K562 (cell line): Measurements from ENCODE around the gene TUT1. TPM values are rescaled to one million over a fixed set of nuclear protein-coding genes. Genes with fewer than 3 reads are reported as not detected.

Experiments used
- DMBX1 ChIP-seq: fragments of 250-450 bp; sonication (Bioruptor Pico); IDR thresholded peaks from 2 replicates; pipeline ENCODE4 v1.8.0; 2022; ENCODE audit warnings: inconsistent platforms, mild to moderate bottlenecking, moderate library complexity, borderline replicate concordance
- EZH2 ChIP-seq: IDR thresholded peaks from 2 replicates; pipeline ENCODE4 v1.6.1; 2012; ENCODE audit warnings: low read depth, mild to moderate bottlenecking, inconsistent platforms, low read length, borderline replicate concordance
- MAFK ChIP-seq: IDR thresholded peaks from 2 replicates; pipeline ENCODE4 v1.6.1; 2011; ENCODE audit warnings: low read length, improper control_type of control experiment
- MTA2 ChIP-seq: fragments of 450-650 bp; IDR thresholded peaks from 2 replicates; pipeline ENCODE4 v1.6.1; 2016; ENCODE audit warnings: low read depth
- MTA3 ChIP-seq: fragments of 450-650 bp; formaldehyde crosslinking; IDR thresholded peaks from 2 replicates; pipeline ENCODE4 v1.6.1; 2017; ENCODE audit warnings: mild to moderate bottlenecking, borderline replicate concordance
- MTF1 ChIP-seq: fragments of 250-450 bp; sonication (Bioruptor Pico); IDR thresholded peaks from 2 replicates; pipeline ENCODE4 v1.9.0; 2021; ENCODE audit warnings: moderate library complexity, mild to moderate bottlenecking, inconsistent platforms, borderline replicate concordance
- RCOR1 ChIP-seq, 2 experiments: IDR thresholded peaks; 2 replicates each; pipeline ENCODE4 v1.6.1; 2012; ENCODE audit warnings: low read depth in 2 of 2, low read length in 2 of 2, borderline replicate concordance in 1 of 2, improper control_type of control experiment in 1 of 2
- SAFB ChIP-seq: fragments of 200-400 bp; formaldehyde crosslinking; IDR thresholded peaks from 2 replicates; pipeline ENCODE4 v1.6.1; 2017; ENCODE audit warnings: low read depth, low read length, borderline replicate concordance
- ZBTB7A ChIP-seq: IDR thresholded peaks from 2 replicates; pipeline ENCODE4 v1.6.1; 2011; ENCODE audit warnings: low read depth, mild to moderate bottlenecking, low read length, moderate library complexity, borderline replicate concordance; ENCODE audit not compliant: control insufficient read depth
- polyA plus RNA-seq, 8 experiments: library from polyadenylated mRNA; depleted of rRNA in 4 of 8; stranded (reverse) in 5 of 8; unstranded in 3 of 8; fragments of >200 nt; fragmentation: Nextera tagmentation in 2 of 8; fragmentation: Illumina TruSeq in 1 of 8; extraction: Ambion mirVana in 2 of 8; extraction: Trizol in 1 of 8; gene quantifications; 2 replicates each; pipeline versions ENCODE4 v1.2.1 to v1.2.3, GENCODE V29; 2011 to 2014; ENCODE audit warnings: inconsistent platforms in 1 of 8, missing spikeins in 1 of 8
- total RNA-seq, 7 experiments: library from RNA; depleted of rRNA in 6 of 7; stranded (reverse); fragments of >200 nt in 6 of 7; fragmentation: Illumina TruSeq in 2 of 7; extraction: Trizol in 2 of 7; gene quantifications; 2 replicates each; pipeline versions ENCODE4 v1.2.1 to v1.2.3, GENCODE V29; 2011 to 2021; ENCODE audit warnings: low replicate concordance in 1 of 7
- TF ChIP-seq, protein P1 (sequence below): fragments of 450-650 bp; formaldehyde crosslinking; IDR thresholded peaks from 2 replicates; pipeline ENCODE4 v1.4.0; 2022; ENCODE audit warnings: missing genetic modification characterization
- TF ChIP-seq, protein P2 (sequence below): sonication (generic); formaldehyde crosslinking; IDR thresholded peaks from 2 replicates; pipeline ENCODE4 v1.8.0; 2022; ENCODE audit warnings: mild to moderate bottlenecking, missing genetic modification reagents
- TF ChIP-seq, protein P3 (sequence below): fragments of 250-450 bp; sonication (Bioruptor Pico); IDR thresholded peaks from 2 replicates; pipeline ENCODE4 v1.4.0; 2020; ENCODE audit warnings: mild to moderate bottlenecking, moderate library complexity, borderline replicate concordance
- TF ChIP-seq, protein P4 (sequence below): fragments of 250-450 bp; sonication (Bioruptor Pico); IDR thresholded peaks from 2 replicates; pipeline ENCODE4 v1.8.0; 2021; ENCODE audit warnings: borderline replicate concordance, mild to moderate bottlenecking, moderate library complexity; ENCODE audit not compliant: poor library complexity, severe bottlenecking
- TF ChIP-seq, protein P5 (sequence below), 3 experiments: fragments of 200-800 bp in 1 of 3; sonication (Bioruptor generic) in 1 of 3; sonication (generic) in 1 of 3; formaldehyde crosslinking in 1 of 3; IDR thresholded peaks; 2 replicates each; pipeline versions ENCODE4 v1.6.1 to v1.8.0; 2016 to 2022; ENCODE audit warnings: mild to moderate bottlenecking in 2 of 3, missing compliant biosample characterization in 2 of 3, missing genetic modification characterization in 2 of 3, missing genetic modification reagents in 1 of 3

Gene TUT1
- total and polyA plus RNA-seq, 9 of the 15 experiments (the other 6 are each of a cell fraction or from before 2014, with no cell fraction given): 0.66 to 44.3 (median 15.7) TPM

DNA sequence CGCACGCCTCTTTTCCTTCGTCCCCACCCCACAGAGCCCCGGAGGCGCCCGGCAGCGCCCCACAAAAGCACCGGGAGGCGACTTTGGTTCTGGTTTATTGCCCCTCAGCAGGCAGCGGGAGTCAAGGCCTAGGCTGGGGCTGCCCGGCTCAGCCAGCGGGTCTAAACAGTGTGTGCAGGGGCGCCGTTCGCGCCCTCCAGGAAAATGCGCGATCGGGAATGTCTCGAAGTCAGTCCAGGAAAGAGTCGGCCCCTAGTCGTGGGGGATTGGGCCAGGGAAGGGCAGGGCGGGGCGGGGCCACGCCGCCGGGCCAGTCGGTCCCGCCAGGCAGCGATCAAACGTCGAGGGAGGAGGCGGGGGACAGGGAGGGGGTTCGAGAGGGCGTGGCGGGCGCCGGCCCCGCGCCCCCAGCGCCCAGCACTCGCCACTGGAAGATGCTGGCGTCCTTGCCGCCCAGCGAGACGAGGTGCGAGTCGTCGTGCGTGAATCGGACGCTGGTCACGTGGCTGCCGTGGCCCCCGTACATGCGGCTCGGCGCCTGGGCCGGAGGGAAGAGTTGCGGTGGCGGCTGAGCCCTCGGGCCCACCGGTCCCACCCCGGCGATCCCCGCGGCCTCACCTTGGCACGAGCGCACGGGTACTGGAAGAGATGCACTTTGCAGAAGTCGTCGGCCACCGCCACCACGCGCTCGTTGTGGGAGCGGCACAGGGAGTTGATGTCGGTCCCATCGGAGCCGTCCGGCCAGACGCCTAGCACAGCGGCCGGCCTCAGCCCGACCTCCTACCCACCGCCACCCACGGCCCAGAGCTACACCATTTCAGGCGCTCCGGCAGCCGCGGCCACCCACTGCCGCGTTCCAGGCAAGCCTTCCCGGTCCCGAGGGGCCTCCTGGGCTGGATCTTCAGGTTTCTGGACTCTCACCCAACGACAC lies 11.1 kb upstream of the TUT1 start (continued):
- TF ChIP-seq, protein P1, sequence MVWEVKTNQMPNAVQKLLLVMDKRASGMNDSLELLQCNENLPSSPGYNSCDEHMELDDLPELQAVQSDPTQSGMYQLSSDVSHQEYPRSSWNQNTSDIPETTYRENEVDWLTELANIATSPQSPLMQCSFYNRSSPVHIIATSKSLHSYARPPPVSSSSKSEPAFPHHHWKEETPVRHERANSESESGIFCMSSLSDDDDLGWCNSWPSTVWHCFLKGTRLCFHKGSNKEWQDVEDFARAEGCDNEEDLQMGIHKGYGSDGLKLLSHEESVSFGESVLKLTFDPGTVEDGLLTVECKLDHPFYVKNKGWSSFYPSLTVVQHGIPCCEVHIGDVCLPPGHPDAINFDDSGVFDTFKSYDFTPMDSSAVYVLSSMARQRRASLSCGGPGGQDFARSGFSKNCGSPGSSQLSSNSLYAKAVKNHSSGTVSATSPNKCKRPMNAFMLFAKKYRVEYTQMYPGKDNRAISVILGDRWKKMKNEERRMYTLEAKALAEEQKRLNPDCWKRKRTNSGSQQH (CRISPR knock-in tag): 0 out of 2 replicates have a peak, but pooled peaks have one; percentile 42
- TF ChIP-seq MAFK (no peak), RCOR1 (IDR thresholded peaks at IDR 0.05; ENCODE audit: borderline replicate concordance in 1 of 2, low read depth in 2 of 2, low read length in 2 of 2) (no peak), MTA2 (no peak), SAFB (no peak), DMBX1 (CRISPR knock-in tag) (no peak), ZBTB7A (peak; percentile 48; the same call in 1 of the 2 replicates), MTF1 (CRISPR knock-in tag) (no peak), EZH2 (no peak), MTA3 (no peak)
- TF ChIP-seq, protein P2, sequence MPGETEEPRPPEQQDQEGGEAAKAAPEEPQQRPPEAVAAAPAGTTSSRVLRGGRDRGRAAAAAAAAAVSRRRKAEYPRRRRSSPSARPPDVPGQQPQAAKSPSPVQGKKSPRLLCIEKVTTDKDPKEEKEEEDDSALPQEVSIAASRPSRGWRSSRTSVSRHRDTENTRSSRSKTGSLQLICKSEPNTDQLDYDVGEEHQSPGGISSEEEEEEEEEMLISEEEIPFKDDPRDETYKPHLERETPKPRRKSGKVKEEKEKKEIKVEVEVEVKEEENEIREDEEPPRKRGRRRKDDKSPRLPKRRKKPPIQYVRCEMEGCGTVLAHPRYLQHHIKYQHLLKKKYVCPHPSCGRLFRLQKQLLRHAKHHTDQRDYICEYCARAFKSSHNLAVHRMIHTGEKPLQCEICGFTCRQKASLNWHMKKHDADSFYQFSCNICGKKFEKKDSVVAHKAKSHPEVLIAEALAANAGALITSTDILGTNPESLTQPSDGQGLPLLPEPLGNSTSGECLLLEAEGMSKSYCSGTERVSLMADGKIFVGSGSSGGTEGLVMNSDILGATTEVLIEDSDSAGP (CRISPR knock-in tag): no peak
- TF ChIP-seq, protein P3, sequence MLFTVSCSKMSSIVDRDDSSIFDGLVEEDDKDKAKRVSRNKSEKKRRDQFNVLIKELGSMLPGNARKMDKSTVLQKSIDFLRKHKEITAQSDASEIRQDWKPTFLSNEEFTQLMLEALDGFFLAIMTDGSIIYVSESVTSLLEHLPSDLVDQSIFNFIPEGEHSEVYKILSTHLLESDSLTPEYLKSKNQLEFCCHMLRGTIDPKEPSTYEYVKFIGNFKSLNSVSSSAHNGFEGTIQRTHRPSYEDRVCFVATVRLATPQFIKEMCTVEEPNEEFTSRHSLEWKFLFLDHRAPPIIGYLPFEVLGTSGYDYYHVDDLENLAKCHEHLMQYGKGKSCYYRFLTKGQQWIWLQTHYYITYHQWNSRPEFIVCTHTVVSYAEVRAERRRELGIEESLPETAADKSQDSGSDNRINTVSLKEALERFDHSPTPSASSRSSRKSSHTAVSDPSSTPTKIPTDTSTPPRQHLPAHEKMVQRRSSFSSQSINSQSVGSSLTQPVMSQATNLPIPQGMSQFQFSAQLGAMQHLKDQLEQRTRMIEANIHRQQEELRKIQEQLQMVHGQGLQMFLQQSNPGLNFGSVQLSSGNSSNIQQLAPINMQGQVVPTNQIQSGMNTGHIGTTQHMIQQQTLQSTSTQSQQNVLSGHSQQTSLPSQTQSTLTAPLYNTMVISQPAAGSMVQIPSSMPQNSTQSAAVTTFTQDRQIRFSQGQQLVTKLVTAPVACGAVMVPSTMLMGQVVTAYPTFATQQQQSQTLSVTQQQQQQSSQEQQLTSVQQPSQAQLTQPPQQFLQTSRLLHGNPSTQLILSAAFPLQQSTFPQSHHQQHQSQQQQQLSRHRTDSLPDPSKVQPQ (CRISPR knock-in tag): no peak
- TF ChIP-seq, protein P4, sequence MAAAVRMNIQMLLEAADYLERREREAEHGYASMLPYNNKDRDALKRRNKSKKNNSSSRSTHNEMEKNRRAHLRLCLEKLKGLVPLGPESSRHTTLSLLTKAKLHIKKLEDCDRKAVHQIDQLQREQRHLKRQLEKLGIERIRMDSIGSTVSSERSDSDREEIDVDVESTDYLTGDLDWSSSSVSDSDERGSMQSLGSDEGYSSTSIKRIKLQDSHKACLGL (CRISPR knock-in tag): no peak
- TF ChIP-seq, protein P5, sequence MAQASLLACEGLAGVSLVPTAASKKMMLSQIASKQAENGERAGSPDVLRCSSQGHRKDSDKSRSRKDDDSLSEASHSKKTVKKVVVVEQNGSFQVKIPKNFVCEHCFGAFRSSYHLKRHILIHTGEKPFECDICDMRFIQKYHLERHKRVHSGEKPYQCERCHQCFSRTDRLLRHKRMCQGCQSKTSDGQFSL (CRISPR knock-in tag; IDR thresholded peaks at IDR 0.05): peak; percentile 45; the same call in 1 of the 2 replicates
- TF ChIP-seq, protein P5 (tag; IDR thresholded peaks at IDR 0.05): no peak
